OCI-LY3 (cell line): ENCODE results near the gene HOTAIR.

Experiments used
- H2AFZ ChIP-seq: fragments of 200-600, 300-600 bp; shearing (Covaris generic); 2 replicates; pipeline ENCODE4 v1.6.0; 2014; ENCODE audit warnings: antibody characterized with exemption, low read depth, low read length
- H3K27ac ChIP-seq: fragments of 200-600, 300-600 bp; sonication (generic); 2 replicates; pipeline ENCODE4 v1.5.1; 2014; ENCODE audit warnings: mild to moderate bottlenecking, low read length, moderate library complexity, mixed read lengths
- H3K27me3 ChIP-seq: fragments of 200-600, 300-600 bp; sonication (generic); 2 replicates; pipeline ENCODE4 v1.6.1; 2014; ENCODE audit warnings: low read depth, low read length, mixed read lengths
- H3K36me3 ChIP-seq: fragments of 200-600, 300-600 bp; sonication (generic); replicated peaks from 2 replicates; pipeline ENCODE3; 2014; ENCODE audit warnings: low read depth, low read length, mixed read lengths
- H3K4me1 ChIP-seq: fragments of 300-600, 200-600 bp; sonication (generic); 2 replicates; pipeline ENCODE4 v1.6.1; 2014; ENCODE audit warnings: low read length, mixed read lengths
- H3K4me2 ChIP-seq: fragments of 200-600, 300-600 bp; sonication (generic); 2 replicates; pipeline ENCODE4 v1.6.1; 2014; ENCODE audit warnings: low read length, mixed read lengths
- H3K4me3 ChIP-seq: fragments of 300-600, 200-600 bp; sonication (generic); 2 replicates; pipeline ENCODE4 v1.5.1; 2014; ENCODE audit warnings: antibody characterized with exemption, mild to moderate bottlenecking, low read length, moderate library complexity
- H3K79me2 ChIP-seq: fragments of 300-600, 200-600 bp; shearing (Covaris generic); 2 replicates; pipeline ENCODE4 v1.6.1; 2014; ENCODE audit warnings: mild to moderate bottlenecking, low read length, mixed read lengths
- H3K9ac ChIP-seq: fragments of 300-600, 200-600 bp; shearing (Covaris generic); 2 replicates; pipeline ENCODE4 v1.6.0; 2014; ENCODE audit warnings: mild to moderate bottlenecking, low read length, moderate library complexity
- H3K9me3 ChIP-seq: fragments of 200-600, 300-600 bp; shearing (Covaris generic); 2 replicates; pipeline ENCODE4 v1.6.1; 2014; ENCODE audit warnings: low read length, mixed read lengths; ENCODE audit not compliant: insufficient read depth
- H4K20me1 ChIP-seq: fragments of 200-600, 300-600 bp; sonication (generic); 2 replicates; pipeline ENCODE4 v1.6.1; 2016; ENCODE audit warnings: low read length, mixed read lengths; ENCODE audit not compliant: insufficient read depth
- CTCF ChIP-seq: fragments of 200-600, 300-600 bp; sonication (generic); IDR thresholded peaks from 2 replicates; pipeline ENCODE4 v1.5.1; 2014; ENCODE audit warnings: antibody characterized with exemption, low read length, low read depth
- EZH2phosphoT487 ChIP-seq: fragments of 200-600 bp; shearing (Covaris generic); IDR thresholded peaks from 2 replicates; pipeline ENCODE4 v1.6.1; 2018; ENCODE audit warnings: antibody characterized with exemption, mixed run types, low read depth

Gene HOTAIR

GRCh38 chr12:53929527-53929926, 45.2 kb downstream of the HOTAIR start:
- Histone ChIP-seq H3K4me2 (no peak overlapping the region), H3K9ac (no peak overlapping the region), H4K20me1 (no peaks in the 10 kb centered on the region), H3K27ac (no peak overlapping the region), H3K79me2 (no peaks in the 10 kb centered on the region), H2AFZ (no peak overlapping the region), H3K9me3 (no peaks in the 10 kb centered on the region), H3K36me3 (no peaks in the 10 kb centered on the region), H3K4me1 (no peaks in the 10 kb centered on the region), H3K4me3 (no peak overlapping the region), H3K27me3 (peaks cover 49% of the 10 kb centered on the region)
- no peak for TF ChIP-seq EZH2phosphoT487
- TF ChIP-seq CTCF, result no peak

- H3K27me3 ChIP-seq, result peaks cover 55% of the 10 kb centered on the region
These were observed 46.5 kb downstream of the HOTAIR start for GRCh38 chr12:53928054-53928835.

GRCh38 chr12:53927220-53928029, 47.3 kb downstream of the HOTAIR start:
- TF ChIP-seq EZH2phosphoT487 (no peak), CTCF (no peak)

More at GRCh38 chr12:53928054-53928835, 46.5 kb downstream of the HOTAIR start:
- Histone ChIP-seq H3K36me3 (no peaks in the 10 kb centered on the region), H4K20me1 (no peaks in the 10 kb centered on the region), H3K9me3 (no peaks in the 10 kb centered on the region), H3K4me2 (no peak overlapping the region), H3K9ac (no peak overlapping the region), H3K79me2 (no peaks in the 10 kb centered on the region), H3K4me1 (no peaks in the 10 kb centered on the region), H3K27ac (no peak overlapping the region), H3K4me3 (no peak overlapping the region), H2AFZ (no peak overlapping the region)
- TF ChIP-seq EZH2phosphoT487 (no peak), CTCF (no peak)

More at GRCh38 chr12:53927220-53928029, 47.3 kb downstream of the HOTAIR start:
- no peaks in the 10 kb centered on the region for H4K20me1 ChIP-seq
- H3K36me3 ChIP-seq, result no peaks in the 10 kb centered on the region
- H3K79me2 ChIP-seq, result no peaks in the 10 kb centered on the region
- H3K4me3 ChIP-seq, result no peak overlapping the region
- no peak overlapping the region for H3K4me2 ChIP-seq
- no peak overlapping the region for H2AFZ ChIP-seq
- H3K4me1 ChIP-seq, result no peaks in the 10 kb centered on the region
- H3K27me3 ChIP-seq, result peaks cover 62% of the 10 kb centered on the region
- no peaks in the 10 kb centered on the region for H3K9me3 ChIP-seq
- H3K27ac ChIP-seq, result no peak overlapping the region
- no peak overlapping the region for H3K9ac ChIP-seq
